Fibroblast of lung (primary cell): ENCODE results near the gene LMOD3.

Source experiments
- CTCF ChIP-seq, 2 donors: IDR thresholded peaks in 1 of 2; conservative IDR thresholded peaks in 1 of 2; 1 replicate in 1 of 2; 2 replicates in 1 of 2; pipeline ENCODE4 v1.5.1; 2011 to 2012; ENCODE audit warnings: low read length in 2 of 2, control low read depth in 1 of 2, inconsistent platforms in 1 of 2, low read depth in 1 of 2, mild to moderate bottlenecking in 1 of 2
- EZH2 ChIP-seq: IDR thresholded peaks from 2 replicates; pipeline ENCODE4 v1.5.1; 2012; ENCODE audit warnings: low read length, control low read depth, mild to moderate bottlenecking; ENCODE audit errors: missing control alignments

GRCh38 chr3:69059688-69060087 is 62.7 kb downstream of the LMOD3 start:
- no peak for TF ChIP-seq CTCF (conservative IDR thresholded peaks at IDR 0.05 in 1 of 2, IDR thresholded peaks at IDR 0.05 in 1 of 2; ENCODE audit: low read depth in 1 of 2, low read length in 2 of 2)
- no peak for TF ChIP-seq EZH2
